K562 (cell line): ENCODE data around the gene MTHFS. TPM values are rescaled to one million over a fixed set of nuclear protein-coding genes. Genes with fewer than 3 reads are reported as not detected.
A peak's percentile ranks its signal among the peaks of the same experiment; 100 is the strongest.

Experiments used
- ATF3 ChIP-seq, 2 experiments: fragments of 450-650 bp in 1 of 2; sonication (generic) in 1 of 2; formaldehyde crosslinking in 1 of 2; IDR thresholded peaks in 1 of 2; conservative IDR thresholded peaks in 1 of 2; 2 replicates each; pipeline versions ENCODE4 v1.6.1 to v1.8.1; 2016 to 2023; ENCODE audit warnings: mild to moderate bottlenecking in 2 of 2, moderate library complexity in 2 of 2, inconsistent platforms in 1 of 2, missing genetic modification reagents in 1 of 2
- CBX2 ChIP-seq: fragments of 200-600 bp; sonication (generic); IDR thresholded peaks from one replicate; pipeline ENCODE4 v1.6.1; 2012; ENCODE audit warnings: mild to moderate bottlenecking, low read length, inconsistent platforms; ENCODE audit not compliant: insufficient read depth, poor library complexity, severe bottlenecking
- COPS2 ChIP-seq: fragments of 450-650 bp; conservative IDR thresholded peaks from 2 replicates; pipeline ENCODE4 v1.6.1; 2016; ENCODE audit warnings: mild to moderate bottlenecking, moderate library complexity
- ESRRB ChIP-seq: fragments of 250-450 bp; sonication (Bioruptor Pico); IDR thresholded peaks from 2 replicates; pipeline ENCODE4 v1.5.0; 2020; ENCODE audit warnings: mild to moderate bottlenecking, moderate library complexity, borderline replicate concordance
- ETV5 ChIP-seq: sonication (generic); formaldehyde crosslinking; IDR thresholded peaks from 2 replicates; pipeline ENCODE4 v1.4.0; 2020; ENCODE audit warnings: low read depth, mild to moderate bottlenecking, missing genetic modification reagents
- MAFK ChIP-seq: IDR thresholded peaks from 2 replicates; pipeline ENCODE4 v1.6.1; 2011; ENCODE audit warnings: low read length, improper control_type of control experiment
- MCM3 ChIP-seq: fragments of 450-650 bp; IDR thresholded peaks from 2 replicates; pipeline ENCODE4 v1.6.1; 2016
- MEF2A ChIP-seq: IDR thresholded peaks from 2 replicates; pipeline ENCODE4 v1.6.1; 2011; ENCODE audit warnings: low read depth, mild to moderate bottlenecking, low read length, moderate library complexity; ENCODE audit not compliant: control insufficient read depth
- MTA2 ChIP-seq: fragments of 450-650 bp; IDR thresholded peaks from 2 replicates; pipeline ENCODE4 v1.6.1; 2016; ENCODE audit warnings: low read depth
- POLR3A ChIP-seq: IDR thresholded peaks from 2 replicates; pipeline ENCODE4 v1.6.1; 2011; ENCODE audit warnings: borderline replicate concordance, mild to moderate bottlenecking, moderate library complexity; ENCODE audit not compliant: insufficient read length, insufficient read depth; ENCODE audit errors: extremely low read depth
- RB1 ChIP-seq: fragments of 450-650 bp; IDR thresholded peaks from 2 replicates; pipeline ENCODE4 v1.6.1; 2017; ENCODE audit warnings: low read depth, mild to moderate bottlenecking
- RHOXF2B ChIP-seq: fragments of 250-450 bp; sonication (Bioruptor Pico); conservative IDR thresholded peaks from 2 replicates; pipeline ENCODE4 v1.5.1; 2021
- TEAD4 ChIP-seq, 2 experiments: sonication (generic) in 1 of 2; formaldehyde crosslinking in 1 of 2; IDR thresholded peaks; 2 replicates each; pipeline versions ENCODE4 v1.6.1 to v1.8.0; 2012 to 2022; ENCODE audit warnings: borderline replicate concordance in 1 of 2, inconsistent platforms in 1 of 2, low read length in 1 of 2, mild to moderate bottlenecking in 1 of 2, missing genetic modification reagents in 1 of 2
- THRB ChIP-seq: fragments of 450-650 bp; formaldehyde crosslinking; conservative IDR thresholded peaks from 2 replicates; pipeline ENCODE4 v1.4.0; 2022; ENCODE audit warnings: mild to moderate bottlenecking, missing genetic modification characterization
- ZFP1 ChIP-seq: fragments of 450-650 bp; formaldehyde crosslinking; IDR thresholded peaks from 2 replicates; pipeline ENCODE4 v1.4.0; 2020; ENCODE audit warnings: mild to moderate bottlenecking, mixed read lengths
- ZNF668 ChIP-seq: fragments of 250-450 bp; sonication (Bioruptor Pico); IDR thresholded peaks from 2 replicates; pipeline ENCODE4 v1.8.0; 2022; ENCODE audit warnings: mild to moderate bottlenecking, inconsistent platforms
- polyA plus RNA-seq, 8 experiments: library from polyadenylated mRNA; depleted of rRNA in 4 of 8; stranded (reverse) in 5 of 8; unstranded in 3 of 8; fragments of >200 nt; fragmentation: Nextera tagmentation in 2 of 8; fragmentation: Illumina TruSeq in 1 of 8; extraction: Ambion mirVana in 2 of 8; extraction: Trizol in 1 of 8; gene quantifications; 2 replicates each; pipeline versions ENCODE4 v1.2.1 to v1.2.3, GENCODE V29; 2011 to 2014; ENCODE audit warnings: inconsistent platforms in 1 of 8, missing spikeins in 1 of 8
- total RNA-seq, 7 experiments: library from RNA; depleted of rRNA in 6 of 7; stranded (reverse); fragments of >200 nt in 6 of 7; fragmentation: Illumina TruSeq in 2 of 7; extraction: Trizol in 2 of 7; gene quantifications; 2 replicates each; pipeline versions ENCODE4 v1.2.1 to v1.2.3, GENCODE V29; 2011 to 2021; ENCODE audit warnings: low replicate concordance in 1 of 7
- TF ChIP-seq, protein P1 (sequence below): fragments of 250-450 bp; sonication (Bioruptor Pico); IDR thresholded peaks from 2 replicates; pipeline ENCODE4 v1.6.1; 2021; ENCODE audit warnings: mild to moderate bottlenecking
- TF ChIP-seq, protein P2 (sequence below), 3 experiments: fragments of 200-800 bp in 1 of 3; sonication (Bioruptor generic) in 1 of 3; sonication (generic) in 1 of 3; formaldehyde crosslinking in 1 of 3; IDR thresholded peaks; 2 replicates each; pipeline versions ENCODE4 v1.6.1 to v1.8.0; 2016 to 2022; ENCODE audit warnings: mild to moderate bottlenecking in 2 of 3, missing compliant biosample characterization in 2 of 3, missing genetic modification characterization in 2 of 3, missing genetic modification reagents in 1 of 3

MTHFS gene
- total and polyA plus RNA-seq, 9 of the 15 experiments (the other 6 are each of a cell fraction or from before 2014, with no cell fraction given): 17.8 to 79.3 (median 41.7) TPM

GRCh38 chr15:79896634-79897379 is at the start of gene MTHFS (continued):
- 0 out of 2 replicates have a peak, but pooled peaks have one; percentile 27 for TF ChIP-seq TEAD4 (IDR thresholded peaks at IDR 0.05; ENCODE audit: low read length)
- TF ChIP-seq TEAD4 (CRISPR knock-in tag; IDR thresholded peaks at IDR 0.05; ENCODE audit: borderline replicate concordance): peak; percentile 90; the same call in 1 of the 2 replicates
- TF ChIP-seq, protein P1, sequence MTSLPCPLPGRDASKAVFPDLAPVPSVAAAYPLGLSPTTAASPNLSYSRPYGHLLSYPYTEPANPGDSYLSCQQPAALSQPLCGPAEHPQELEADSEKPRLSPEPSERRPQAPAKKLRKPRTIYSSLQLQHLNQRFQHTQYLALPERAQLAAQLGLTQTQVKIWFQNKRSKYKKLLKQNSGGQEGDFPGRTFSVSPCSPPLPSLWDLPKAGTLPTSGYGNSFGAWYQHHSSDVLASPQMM (CRISPR knock-in tag): no peak
- TF ChIP-seq MEF2A: no peak
- peak; percentile 83 for TF ChIP-seq RB1
- no peak for TF ChIP-seq MTA2
- TF ChIP-seq ATF3 (IDR thresholded peaks at IDR 0.05): no peak
- no peak for TF ChIP-seq ATF3 (CRISPR knock-in tag; conservative IDR thresholded peaks at IDR 0.05)
- TF ChIP-seq RHOXF2B (CRISPR knock-in tag): no peak
- no peak for TF ChIP-seq COPS2
- TF ChIP-seq CBX2: no peak
- TF ChIP-seq ESRRB (CRISPR knock-in tag): no peak
- TF ChIP-seq ETV5: peak; percentile 86; the same call in 1 of the 2 replicates
- no peak for TF ChIP-seq THRB (CRISPR knock-in tag)
- TF ChIP-seq ZFP1 (CRISPR knock-in tag): no peak
- no peak for TF ChIP-seq MCM3
- TF ChIP-seq ZNF668: no peak
- TF ChIP-seq, protein P2, sequence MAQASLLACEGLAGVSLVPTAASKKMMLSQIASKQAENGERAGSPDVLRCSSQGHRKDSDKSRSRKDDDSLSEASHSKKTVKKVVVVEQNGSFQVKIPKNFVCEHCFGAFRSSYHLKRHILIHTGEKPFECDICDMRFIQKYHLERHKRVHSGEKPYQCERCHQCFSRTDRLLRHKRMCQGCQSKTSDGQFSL (CRISPR knock-in tag; IDR thresholded peaks at IDR 0.05): peak; percentile 99
- TF ChIP-seq, protein P2 (tag; IDR thresholded peaks at IDR 0.05): peak in 1 of 2 experiments; percentile 98; a peak in 2 of 4 replicates
- 0 out of 2 replicates have a peak, but pooled peaks have one; percentile 6 for TF ChIP-seq MAFK
- no peak for TF ChIP-seq POLR3A
